CD4-positive, alpha-beta T cell treated with Interleukin-15 for 1 hour (primary cell): Measurements from ENCODE around the gene PRR5L.

Source experiments
- DNase-seq: peaks from one replicate; pipeline ENCODE4 v3.0.0-alpha.2; 2020

The PRR5L gene

GRCh38 chr11:36328966-36329673, 33.0 kb downstream of the PRR5L start:
- no peak for DNase-seq

DNA sequence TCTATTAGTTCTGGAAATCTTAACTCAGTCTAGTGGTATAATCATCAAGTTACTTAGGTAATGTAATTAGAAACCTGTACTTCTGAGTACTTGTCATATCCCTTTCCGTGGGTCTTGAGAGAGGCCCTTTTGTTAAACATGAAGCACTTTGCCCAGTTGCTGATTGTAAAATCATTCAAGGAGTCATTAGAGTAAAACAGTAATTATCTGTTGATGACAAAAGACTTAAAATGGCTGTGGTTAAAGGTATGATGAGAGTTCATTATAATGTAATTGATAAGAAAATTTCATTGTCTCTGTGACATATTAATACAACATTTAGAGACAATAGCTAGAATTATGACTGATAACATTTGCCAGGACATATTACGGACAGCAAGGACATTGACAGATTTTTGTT, 34.3 kb downstream of the PRR5L start:
- DNase-seq = no peak

GRCh38 chr11:36333468-36333867, 37.4 kb downstream of the PRR5L start:
- no peak for DNase-seq

- no peak for DNase-seq
Measured at GRCh38 chr11:36333897-36334296, 37.8 kb downstream of the PRR5L start.

DNA sequence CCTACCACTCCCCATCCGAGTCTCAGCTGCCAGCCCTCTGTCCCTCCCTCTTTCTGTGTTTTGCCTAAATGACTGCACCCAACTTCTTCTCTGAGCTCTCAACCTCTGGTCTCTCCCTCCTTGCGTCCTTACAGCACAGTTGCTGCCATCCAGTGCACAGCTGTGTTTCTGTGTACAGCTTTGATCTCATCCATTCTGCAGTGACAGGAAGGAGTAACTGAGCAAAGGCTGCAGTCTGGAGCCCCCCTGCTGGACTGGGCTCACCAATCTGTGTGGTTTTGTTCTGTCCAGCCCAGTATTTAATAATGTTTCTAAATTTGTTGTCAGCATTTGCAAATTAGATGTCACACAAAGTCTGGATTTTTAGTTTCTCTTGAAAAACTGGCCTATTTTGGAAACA, 43.8 kb downstream of the PRR5L start:
- DNase-seq = no peak

DNA sequence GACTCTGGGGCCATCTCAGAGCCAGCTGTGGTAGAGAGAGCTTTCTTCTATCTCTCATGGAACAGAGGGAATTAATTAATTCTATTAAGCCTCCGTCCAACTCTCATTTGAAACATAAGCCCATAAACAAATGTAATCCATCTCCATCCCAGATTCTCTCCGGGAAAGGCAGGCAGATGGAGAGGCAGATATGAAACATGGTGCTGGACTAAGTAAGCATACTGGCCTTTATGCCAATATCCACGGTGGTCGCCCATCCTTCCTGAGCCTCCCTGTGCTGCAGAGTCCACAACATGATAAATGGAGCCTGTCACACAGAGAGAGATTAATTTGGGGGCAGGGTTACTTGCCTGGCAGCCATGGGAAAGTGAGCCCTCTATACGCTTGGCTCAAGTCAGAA, 44.8 kb downstream of the PRR5L start:
- DNase-seq = no peak

DNA sequence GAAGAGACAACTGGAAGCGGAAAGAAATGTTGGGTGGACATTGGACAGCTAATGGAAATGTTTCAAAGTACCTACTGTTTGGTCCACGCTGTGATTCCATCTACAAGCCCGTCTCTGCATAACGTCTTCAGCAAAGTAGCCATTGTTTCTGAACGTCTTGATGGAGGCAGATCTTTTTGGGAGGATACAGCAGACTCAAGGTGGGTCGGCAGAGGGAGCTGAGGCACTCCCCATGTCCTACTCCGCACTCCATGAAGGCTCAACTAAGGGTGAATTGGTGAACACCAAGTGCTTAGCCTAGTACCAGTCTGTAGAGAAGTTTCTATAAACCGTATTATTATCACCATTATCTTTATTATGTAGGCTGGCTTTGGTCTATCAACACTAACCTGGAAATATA, 45.8 kb downstream of the PRR5L start:
- DNase-seq = no peak

- no peak for DNase-seq
Measured at GRCh38 chr11:36342327-36342726, 46.2 kb downstream of the PRR5L start.

- DNase-seq = no peak
Measured at GRCh38 chr11:36343436-36343835, 47.3 kb downstream of the PRR5L start.

- DNase-seq = no peak
Measured at GRCh38 chr11:36345084-36345511, 49.0 kb downstream of the PRR5L start.

GRCh38 chr11:36345535-36346141, 49.5 kb downstream of the PRR5L start:
- DNase-seq = no peak

DNA sequence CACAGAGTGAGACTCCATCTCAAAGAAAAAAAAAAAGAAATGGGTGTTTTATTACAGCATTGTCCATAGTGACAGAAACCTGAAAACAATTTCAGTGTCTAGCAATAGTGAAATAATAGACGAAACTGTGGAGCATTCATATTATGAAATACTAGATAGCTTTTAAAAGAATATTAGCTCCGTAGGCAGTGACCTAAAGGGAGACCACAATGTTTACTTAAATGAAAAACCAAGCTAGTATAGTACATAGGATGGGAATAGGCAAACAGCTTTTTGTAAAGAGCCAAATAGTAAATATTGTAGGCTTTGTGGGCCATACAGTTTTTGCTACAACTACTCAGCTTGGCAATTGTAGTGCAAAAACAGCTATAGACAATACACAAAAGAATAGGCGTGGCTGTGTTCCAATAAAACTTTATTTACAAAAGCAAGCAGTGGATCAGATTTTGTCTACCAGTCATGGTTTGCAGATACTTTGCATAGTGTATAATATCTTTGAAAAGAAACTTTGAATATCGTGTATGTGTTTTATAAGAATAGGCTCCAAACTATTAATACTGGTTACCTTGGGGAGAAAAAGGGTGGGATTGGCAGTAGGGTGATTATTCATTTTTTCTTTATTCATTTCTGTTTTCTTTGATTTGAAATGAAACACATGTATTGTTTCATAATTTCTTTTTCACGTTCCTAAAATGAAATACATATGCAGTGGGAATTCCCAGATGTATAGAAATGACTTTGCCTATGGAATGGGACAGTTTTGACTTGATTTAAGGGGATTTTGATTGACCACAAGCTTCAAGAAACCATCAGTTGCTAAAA, 50.7 kb downstream of the PRR5L start:
- no peak for DNase-seq

DNA sequence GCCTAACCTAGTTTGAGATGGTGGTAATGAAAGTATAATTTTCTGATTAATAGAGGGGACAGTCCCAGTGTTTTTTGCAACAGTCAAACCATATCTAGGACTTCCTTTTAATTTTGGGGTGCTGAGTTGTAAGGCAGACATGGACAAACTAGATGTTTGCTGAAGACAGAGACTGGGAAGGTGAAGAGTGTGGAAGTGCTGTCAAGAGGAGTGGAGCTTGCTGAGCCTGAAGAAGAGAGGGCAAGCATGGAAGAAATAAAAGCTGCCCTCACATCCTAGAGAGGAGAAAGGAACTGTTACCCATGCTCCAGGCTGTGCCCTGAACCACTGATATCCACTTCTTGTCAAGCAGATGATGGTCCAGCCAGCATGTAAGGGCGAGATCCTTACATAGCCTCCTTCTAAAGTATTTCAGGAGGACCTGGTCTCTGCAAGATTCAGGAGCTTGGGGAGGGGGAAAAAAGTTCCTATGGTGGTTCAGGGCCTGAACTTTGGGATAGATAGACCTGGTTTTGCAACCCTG, 51.4 kb downstream of the PRR5L start:
- DNase-seq = no peak

DNA sequence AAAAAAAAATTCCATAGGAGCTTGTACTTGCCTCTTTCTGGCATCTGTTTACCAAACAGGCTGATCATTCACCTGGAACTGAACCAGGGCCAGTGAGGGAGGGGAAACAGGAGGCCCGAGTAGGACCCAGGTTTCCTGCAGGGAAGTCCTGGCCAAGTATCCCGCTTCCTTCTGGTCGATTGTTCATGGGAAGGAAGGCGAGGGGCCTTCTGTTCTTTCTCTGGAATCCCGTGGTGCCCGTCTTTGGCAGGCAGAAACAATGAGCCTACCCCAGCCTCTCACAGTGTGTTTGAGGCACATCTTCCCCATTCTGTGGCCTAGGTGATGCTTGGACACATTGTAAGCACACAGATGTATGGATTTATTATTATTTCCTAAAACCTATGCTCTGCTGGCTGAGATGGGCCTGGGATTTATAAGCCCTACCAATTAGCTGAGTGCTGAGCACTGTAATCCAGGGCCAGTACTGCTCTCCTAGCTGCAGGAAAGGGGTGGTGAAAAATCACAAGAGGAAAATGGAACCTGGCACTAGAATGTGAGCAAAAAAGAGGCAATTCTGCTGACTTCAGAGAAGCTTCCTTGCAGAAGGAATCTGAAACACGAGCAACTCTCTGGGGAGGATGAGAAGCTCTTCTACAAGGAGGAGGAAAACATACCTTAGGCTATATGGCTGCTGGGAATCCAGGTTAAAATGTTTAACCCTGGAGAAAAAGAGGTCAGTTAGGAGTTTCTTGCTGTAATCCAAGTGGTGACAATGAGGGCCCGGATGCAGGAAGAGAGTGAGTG, 53.5 kb downstream of the PRR5L start:
- DNase-seq = no peak

GRCh38 chr11:36350137-36350513, 54.0 kb downstream of the PRR5L start:
- no peak for DNase-seq

DNA sequence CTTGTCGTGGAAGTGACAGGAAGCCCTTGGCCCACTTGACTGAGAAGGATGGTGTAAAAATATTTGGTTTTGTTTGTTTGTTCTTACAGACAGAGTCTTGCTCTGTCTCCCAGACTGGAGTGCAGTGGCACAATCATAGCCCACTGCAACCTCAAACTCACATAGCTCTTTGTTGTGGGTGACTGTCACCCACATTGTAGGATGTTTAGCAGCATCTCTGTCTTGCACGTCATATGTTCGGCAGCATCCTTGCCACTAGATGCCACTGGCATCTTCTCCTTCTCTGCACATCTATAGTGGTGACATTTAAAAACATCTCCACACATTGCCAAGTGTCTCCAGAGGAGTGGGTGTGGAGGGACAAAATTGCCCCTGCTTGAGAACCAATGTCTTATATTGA, 56.8 kb downstream of the PRR5L start:
- peak; percentile 74 for DNase-seq

DNA sequence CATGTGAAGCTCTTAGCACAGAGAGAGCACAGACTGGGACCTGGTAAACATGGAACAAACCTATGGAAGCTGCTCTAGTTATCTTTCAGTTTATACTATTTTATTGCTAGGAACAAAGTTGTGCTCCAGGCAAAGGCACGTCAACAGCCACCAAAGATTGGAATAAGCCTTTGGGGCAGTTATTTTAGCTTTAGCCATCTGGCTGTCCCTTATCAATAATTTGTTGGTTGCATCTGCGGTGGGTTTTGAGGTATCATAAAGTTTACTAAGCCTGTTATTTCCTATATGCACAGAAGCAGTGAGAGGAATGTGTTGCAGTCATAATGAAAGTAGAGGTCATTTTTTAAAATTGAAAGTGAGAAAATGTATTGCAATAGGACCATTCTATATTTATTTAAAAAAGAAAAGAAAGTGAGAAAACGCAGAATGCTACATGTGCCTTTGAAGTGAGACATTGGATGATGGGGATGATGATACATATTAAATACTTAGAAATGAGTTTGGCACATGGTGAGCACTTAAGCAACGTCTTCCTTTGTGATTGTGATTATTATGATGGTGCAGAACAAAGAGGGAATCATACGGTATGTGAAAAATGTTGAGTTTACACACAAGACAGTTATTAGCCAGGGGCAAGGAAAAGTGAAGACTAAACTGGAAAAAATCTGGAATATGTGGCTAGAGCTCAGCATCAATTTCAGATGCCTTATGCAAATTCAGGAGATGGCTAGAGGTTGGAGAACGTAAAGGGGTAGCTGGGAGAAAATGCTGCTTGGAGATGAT, 58.3 kb downstream of the PRR5L start:
- DNase-seq = no peak

- peak; percentile 59 for DNase-seq
Measured at GRCh38 chr11:36356201-36356600, 60.1 kb downstream of the PRR5L start.

GRCh38 chr11:36357831-36358230, 61.7 kb downstream of the PRR5L start:
- no peak for DNase-seq

GRCh38 chr11:36358436-36358835, 62.3 kb downstream of the PRR5L start:
- DNase-seq = no peak

DNA sequence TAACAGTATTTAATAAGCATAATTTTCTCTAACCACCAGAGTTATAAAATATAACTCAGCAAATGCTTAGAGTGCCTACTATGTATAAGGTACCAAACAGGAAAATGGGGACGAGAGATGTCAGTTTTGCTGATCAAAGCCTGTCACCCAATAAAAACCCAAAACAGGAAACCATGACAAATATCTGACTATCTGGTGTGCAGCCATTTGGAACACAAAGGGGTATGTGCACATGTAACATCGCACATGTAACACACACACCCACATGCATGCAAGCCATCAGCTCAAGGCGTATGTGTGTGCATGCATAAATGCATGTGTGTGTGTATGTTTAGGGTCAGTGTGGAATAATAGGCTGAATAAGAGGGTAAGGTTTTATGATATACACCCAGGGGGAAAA, 64.2 kb downstream of the PRR5L start:
- no peak for DNase-seq

- DNase-seq = no peak
Measured at GRCh38 chr11:36360826-36361415, 64.8 kb downstream of the PRR5L start.
